ENCODE results near the gene NUDC. TPM values are rescaled to one million over a fixed set of nuclear protein-coding genes. Genes with fewer than 3 reads are reported as not detected.
"Not testable (repeated sequence)": the region's sequence is repeated elsewhere in the genome, so short reads cannot be mapped to it uniquely, and the experiment has no call there.

Gene NUDC
- total RNA-seq, 2 experiments from 2014 or later: 43.0 to 44.6 TPM

- POLR2A ChIA-PET: no interaction called here
Measured at GRCh38 chr1:26877326-26877725, 44.2 kb upstream of the NUDC start.

GRCh38 chr1:26879793-26880192, 41.8 kb upstream of the NUDC start:
- no peaks in the 10 kb centered on the region for H3K27me3 Mint-ChIP-seq
- H3K27ac ChIP-seq (ENCODE audit: low read depth in 1 of 2, low read length in 2 of 2): no peak overlapping the region
- no peaks in the 10 kb centered on the region for H3K4me1 ChIP-seq (ENCODE audit: insufficient read depth, low read length)
- ATAC-seq (ENCODE audit: poor library complexity) (no peak), DNase-seq (no peak)
- no peak overlapping the region for H3K27ac Mint-ChIP-seq
- no peak for TF ChIP-seq CTCF (IDR thresholded peaks at IDR 0.05)
- peaks cover 83% of the 10 kb centered on the region for H3K36me3 ChIP-seq (ENCODE audit: insufficient read depth, low read length)
- intact Hi-C loops (cut with DNase I, micrococcal nuclease): loop anchor here (2.0 to 5.0 kb wide), 2 partner anchors 37 to 277 kb away; no protein-coding TSS in a partner anchor
- CTCF ChIA-PET: no interaction called here
- peaks cover 5% of the 10 kb centered on the region for H3K4me1 Mint-ChIP-seq (ENCODE audit: low read depth)
- peaks cover 68% of the 10 kb centered on the region for H3K36me3 Mint-ChIP-seq (ENCODE audit: low read depth)
- H3K9me3 Mint-ChIP-seq: no peaks in the 10 kb centered on the region
- H3K4me3 Mint-ChIP-seq: no peak overlapping the region
- no peak overlapping the region for H3K4me3 ChIP-seq (ENCODE audit: low read length)
- no peaks in the 10 kb centered on the region for H3K9me3 ChIP-seq (ENCODE audit: control insufficient read depth in 1 of 2, insufficient read depth in 1 of 2, low read length in 2 of 2)
- H3K27me3 ChIP-seq (ENCODE audit: control insufficient read depth in 1 of 2, insufficient read depth in 2 of 2, low read length in 2 of 2): no peaks in the 10 kb centered on the region
- POLR2A ChIA-PET: no interaction called here

More at GRCh38 chr1:26877326-26877725, 44.2 kb upstream of the NUDC start:
- Histone ChIP-seq H3K4me1 (ENCODE audit: insufficient read depth, low read length) (no peaks in the 10 kb centered on the region), H3K36me3 (ENCODE audit: insufficient read depth, low read length) (peaks cover 59% of the 10 kb centered on the region), H3K27ac (ENCODE audit: low read depth in 1 of 2, low read length in 2 of 2) (no peak overlapping the region), H3K9me3 (ENCODE audit: control insufficient read depth in 1 of 2, insufficient read depth in 1 of 2, low read length in 2 of 2) (no peaks in the 10 kb centered on the region), H3K27me3 (ENCODE audit: control insufficient read depth in 1 of 2, insufficient read depth in 2 of 2, low read length in 2 of 2) (no peaks in the 10 kb centered on the region), H3K4me3 (ENCODE audit: low read length) (no peak overlapping the region)
- TF ChIP-seq CTCF (IDR thresholded peaks at IDR 0.05): no peak
- CTCF ChIA-PET: interaction anchor here (0.8 to 1.6 kb wide), 5 partner anchors 12 to 273 kb away, joined by 3 to 6 read pairs (median 4); no protein-coding TSS in a partner anchor
- no peak overlapping the region for H3K4me3 Mint-ChIP-seq
- peaks cover 44% of the 10 kb centered on the region for H3K36me3 Mint-ChIP-seq (ENCODE audit: low read depth)
- H3K27me3 Mint-ChIP-seq: no peaks in the 10 kb centered on the region
- no peak overlapping the region for H3K27ac Mint-ChIP-seq
- H3K9me3 Mint-ChIP-seq: no peaks in the 10 kb centered on the region
- ATAC-seq (ENCODE audit: poor library complexity) (no peak), DNase-seq (no peak)
- no peaks in the 10 kb centered on the region for H3K4me1 Mint-ChIP-seq (ENCODE audit: low read depth)
- intact Hi-C loops (cut with DNase I, micrococcal nuclease): loop anchor here in 1 of 2 experiments (5.0 kb wide), 1 partner anchor 35 kb away; no protein-coding TSS in a partner anchor

GRCh38 chr1:26881611-26882010, 39.9 kb upstream of the NUDC start:
- ATAC-seq (ENCODE audit: poor library complexity); POLR2A ChIA-PET; DNase-seq; H3K4me1 ChIP-seq (ENCODE audit: insufficient read depth, low read length); H3K4me1 Mint-ChIP-seq (ENCODE audit: low read depth); intact Hi-C loops (cut with DNase I, micrococcal nuclease); H3K27ac Mint-ChIP-seq; H3K4me3 Mint-ChIP-seq; H3K27me3 ChIP-seq (ENCODE audit: control insufficient read depth in 1 of 2, insufficient read depth in 2 of 2, low read length in 2 of 2); H3K27ac ChIP-seq (ENCODE audit: low read depth in 1 of 2, low read length in 2 of 2); H3K9me3 Mint-ChIP-seq; H3K27me3 Mint-ChIP-seq; H3K9me3 ChIP-seq (ENCODE audit: control insufficient read depth in 1 of 2, insufficient read depth in 1 of 2, low read length in 2 of 2); H3K4me3 ChIP-seq (ENCODE audit: low read length): not testable (repeated sequence)
- H3K36me3 ChIP-seq (ENCODE audit: insufficient read depth, low read length): peaks cover 91% of the 10 kb centered on the region
- H3K36me3 Mint-ChIP-seq (ENCODE audit: low read depth): peaks cover 80% of the 10 kb centered on the region
- CTCF ChIA-PET: interaction anchor here (1.1 to 1.3 kb wide), 3 partner anchors 8 to 279 kb away, joined by 3 to 5 read pairs (median 4); partner anchors contain the start of gene GPN2
